Smooth muscle cell (in vitro differentiated cells): ENCODE measurements around the gene NFATC3. TPM values are rescaled to one million over a fixed set of nuclear protein-coding genes. Genes with fewer than 3 reads are reported as not detected.

Source experiments
- DNase-seq: peaks from one replicate; lab custom pipeline; 2025; ENCODE audit not compliant: unreplicated experiment; lab: John Stamatoyannopoulos, UW
- H2AFZ ChIP-seq: fragments of 200-600 bp; sonication (generic); 2 replicates; pipeline ENCODE4 v1.6.0; 2016; ENCODE audit warnings: antibody characterized with exemption, low read depth, mild to moderate bottlenecking
- H3F3A ChIP-seq: fragments of 200-600 bp; sonication (generic); 2 replicates; pipeline ENCODE4 v1.6.0; 2017; ENCODE audit warnings: antibody characterized with exemption, low read depth
- H3K27ac ChIP-seq: fragments of 200-600 bp; sonication (generic); 2 replicates; pipeline ENCODE4 v1.5.1; 2016; ENCODE audit warnings: low read depth, mild to moderate bottlenecking
- H3K27me3 ChIP-seq: fragments of 200-600 bp; sonication (generic); 2 replicates; pipeline ENCODE4 v1.6.1; 2016; ENCODE audit warnings: low read depth, mild to moderate bottlenecking
- H3K36me3 ChIP-seq: fragments of 200-600 bp; sonication (generic); 2 replicates; pipeline ENCODE4 v1.5.1; 2016; ENCODE audit warnings: low read depth
- H3K4me1 ChIP-seq: fragments of 200-600 bp; sonication (generic); 2 replicates; pipeline ENCODE4 v1.5.1; 2016; ENCODE audit warnings: low read depth
- H3K4me2 ChIP-seq: fragments of 200-600 bp; sonication (generic); 2 replicates; pipeline ENCODE4 v1.6.0; 2016; ENCODE audit warnings: mild to moderate bottlenecking
- H3K4me3 ChIP-seq: fragments of 200-600 bp; sonication (generic); 2 replicates; pipeline ENCODE4 v1.5.1; 2016; ENCODE audit warnings: mild to moderate bottlenecking
- H3K79me2 ChIP-seq: fragments of 200-600 bp; sonication (generic); 2 replicates; pipeline ENCODE4 v1.6.0; 2016; ENCODE audit warnings: low read depth, mild to moderate bottlenecking
- H3K9ac ChIP-seq: fragments of 200-600 bp; sonication (generic); 2 replicates; pipeline ENCODE4 v1.6.0; 2016; ENCODE audit warnings: low read depth
- H3K9me3 ChIP-seq: fragments of 200-600 bp; sonication (generic); replicated peaks from 2 replicates; pipeline ENCODE4 v1.5.1; 2016; ENCODE audit warnings: low read depth
- H4K20me1 ChIP-seq: fragments of 200-600 bp; sonication (generic); 2 replicates; pipeline ENCODE4 v1.6.0; 2016; ENCODE audit warnings: low read depth
- WGBS: methylation state at CpG from one replicate; pipeline ENCODE4 v1.1.7; 2016; ENCODE audit warnings: low lambda C conversion rate; 5-methylcytosine and 5-hydroxymethylcytosine counted together
- polyA plus RNA-seq: library from polyadenylated mRNA; unstranded; fragments of >200 nt; fragmentation: Nextera tagmentation; extraction: Ambion mirVana; gene quantifications from 2 replicates; pipeline ENCODE4 v1.2.1, GENCODE V29; 2016
- total RNA-seq: library from RNA; depleted of rRNA; stranded (reverse); fragments of >200 nt; gene quantifications from 2 replicates; pipeline ENCODE4 v1.2.3, GENCODE V29; 2014
- TF ChIP-seq, protein P1 (sequence below): fragments of 200-600 bp; sonication (generic); IDR thresholded peaks from 2 replicates; pipeline ENCODE4 v1.5.1; 2017; ENCODE audit warnings: borderline replicate concordance, mild to moderate bottlenecking, antibody characterized with exemption; ENCODE audit not compliant: insufficient read depth, poor library complexity, severe bottlenecking

Gene NFATC3
- total and polyA plus RNA-seq, 2 experiments from 2014 or later = 14.7 to 30.2 TPM

DNA sequence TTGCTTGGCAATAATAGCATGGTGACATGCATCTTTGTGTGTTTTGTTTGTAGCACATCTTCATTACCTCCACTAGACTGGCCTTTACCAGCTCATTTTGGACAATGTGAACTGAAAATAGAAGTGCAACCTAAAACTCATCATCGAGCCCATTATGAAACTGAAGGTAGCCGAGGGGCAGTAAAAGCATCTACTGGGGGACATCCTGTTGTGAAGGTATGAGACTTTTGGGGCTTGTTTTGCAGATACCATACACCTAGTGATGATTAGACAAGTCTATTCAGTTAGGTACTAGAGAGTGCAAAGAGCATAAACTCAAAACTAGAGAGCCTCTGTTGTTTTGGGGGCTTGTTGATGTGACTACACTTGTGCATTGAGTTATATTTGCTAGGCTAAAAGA lies 41.2 kb downstream of the NFATC3 start:
- Histone ChIP-seq H3K9me3 (no peaks in the 10 kb centered on the region), H3K4me2 (no peak overlapping the region), H3K4me3 (no peak overlapping the region), H3K9ac (no peak overlapping the region), H3K27me3 (no peaks in the 10 kb centered on the region), H3K79me2 (peaks cover 42% of the 10 kb centered on the region), H2AFZ (no peak overlapping the region), H4K20me1 (peaks cover 52% of the 10 kb centered on the region), H3K36me3 (peaks cover 3% of the 10 kb centered on the region), H3F3A (no peaks in the 10 kb centered on the region), H3K4me1 (no peaks in the 10 kb centered on the region), H3K27ac (no peak overlapping the region)
- DNase-seq = no peak
- TF ChIP-seq, protein P1, sequence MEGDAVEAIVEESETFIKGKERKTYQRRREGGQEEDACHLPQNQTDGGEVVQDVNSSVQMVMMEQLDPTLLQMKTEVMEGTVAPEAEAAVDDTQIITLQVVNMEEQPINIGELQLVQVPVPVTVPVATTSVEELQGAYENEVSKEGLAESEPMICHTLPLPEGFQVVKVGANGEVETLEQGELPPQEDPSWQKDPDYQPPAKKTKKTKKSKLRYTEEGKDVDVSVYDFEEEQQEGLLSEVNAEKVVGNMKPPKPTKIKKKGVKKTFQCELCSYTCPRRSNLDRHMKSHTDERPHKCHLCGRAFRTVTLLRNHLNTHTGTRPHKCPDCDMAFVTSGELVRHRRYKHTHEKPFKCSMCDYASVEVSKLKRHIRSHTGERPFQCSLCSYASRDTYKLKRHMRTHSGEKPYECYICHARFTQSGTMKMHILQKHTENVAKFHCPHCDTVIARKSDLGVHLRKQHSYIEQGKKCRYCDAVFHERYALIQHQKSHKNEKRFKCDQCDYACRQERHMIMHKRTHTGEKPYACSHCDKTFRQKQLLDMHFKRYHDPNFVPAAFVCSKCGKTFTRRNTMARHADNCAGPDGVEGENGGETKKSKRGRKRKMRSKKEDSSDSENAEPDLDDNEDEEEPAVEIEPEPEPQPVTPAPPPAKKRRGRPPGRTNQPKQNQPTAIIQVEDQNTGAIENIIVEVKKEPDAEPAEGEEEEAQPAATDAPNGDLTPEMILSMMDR = no peak
- WGBS = 90% methylated on average over 2 of the region's 2 CpGs

DNA sequence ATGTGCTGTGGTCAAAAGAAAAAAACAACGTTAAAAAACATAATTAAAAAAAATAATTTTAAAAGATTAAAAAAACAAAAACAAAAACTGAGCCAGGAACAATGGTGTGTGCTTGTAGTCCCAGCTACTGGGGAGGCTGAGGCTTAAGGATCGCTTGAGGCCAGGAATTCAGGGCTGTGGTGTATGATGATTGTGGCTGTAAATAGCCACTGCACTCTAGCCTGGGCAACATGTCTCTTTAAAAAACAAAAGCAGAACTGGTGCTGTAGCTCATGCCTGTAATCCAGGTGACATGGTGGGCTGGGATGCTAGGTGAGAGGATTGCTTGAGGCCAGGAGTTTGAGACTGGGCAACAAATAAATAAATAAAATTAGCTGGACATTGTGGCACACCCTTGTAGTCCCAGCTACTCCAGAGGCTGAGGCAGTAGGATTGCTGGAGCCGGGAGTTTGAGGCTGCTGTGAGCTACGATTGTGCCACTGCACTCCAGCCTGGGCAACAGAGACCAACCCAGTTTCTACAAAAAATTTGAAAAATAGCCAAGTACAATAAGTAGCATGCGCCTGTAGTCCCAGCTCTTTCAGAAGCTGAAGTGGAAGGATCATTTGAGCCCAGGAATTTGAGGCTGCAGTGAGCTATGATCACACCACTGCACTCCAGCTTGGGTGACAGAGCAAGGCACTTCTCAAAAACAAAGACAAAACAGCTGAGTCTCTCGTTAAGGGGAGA lies 43.6 kb downstream of the NFATC3 start:
- Histone ChIP-seq H3K9ac (no peak overlapping the region), H3F3A (no peaks in the 10 kb centered on the region), H3K9me3 (no peaks in the 10 kb centered on the region), H3K4me2 (no peak overlapping the region), H3K27me3 (no peaks in the 10 kb centered on the region), H4K20me1 (peaks cover 46% of the 10 kb centered on the region), H3K27ac (no peak overlapping the region), H3K4me3 (no peak overlapping the region), H2AFZ (no peak overlapping the region), H3K36me3 (peaks cover 3% of the 10 kb centered on the region), H3K4me1 (no peaks in the 10 kb centered on the region), H3K79me2 (peaks cover 31% of the 10 kb centered on the region)
- no peak for DNase-seq
- 88% methylated on average over 6 of the region's 6 CpGs for WGBS
- TF ChIP-seq, protein P1 = no peak

GRCh38 chr16:68130520-68130919 lies 45.4 kb downstream of the NFATC3 start:
- TF ChIP-seq, protein P1 = no peak
- no peak overlapping the region for H2AFZ ChIP-seq
- H4K20me1 ChIP-seq = peaks cover 42% of the 10 kb centered on the region
- H3K9me3 ChIP-seq = no peaks in the 10 kb centered on the region
- WGBS = 96% methylated on average over 3 of the region's 3 CpGs
- peaks cover 17% of the 10 kb centered on the region for H3K79me2 ChIP-seq
- H3K4me3 ChIP-seq = no peak overlapping the region
- H3F3A ChIP-seq = no peaks in the 10 kb centered on the region
- H3K4me1 ChIP-seq = no peaks in the 10 kb centered on the region
- H3K27ac ChIP-seq = no peak overlapping the region
- H3K4me2 ChIP-seq = no peak overlapping the region
- no peak overlapping the region for H3K9ac ChIP-seq
- no peaks in the 10 kb centered on the region for H3K27me3 ChIP-seq
- no peak for DNase-seq
- peaks cover 3% of the 10 kb centered on the region for H3K36me3 ChIP-seq
